Sigmoid colon (tissue), 7 donors: ENCODE results near the gene LHPP. TPM values are rescaled to one million over a fixed set of nuclear protein-coding genes. Genes with fewer than 3 reads are reported as not detected.

ENCODE experiments used
- DNase-seq: peaks from one replicate; pipeline ENCODE4 v3.0.0-alpha.2; 2019
- H3K27ac ChIP-seq, 4 donors: fragments of 200-600 bp; sonication (generic); one replicate each; pipeline ENCODE4 v1.5.1; 2016 to 2019; ENCODE audit warnings: mild to moderate bottlenecking in 1 of 4
- H3K27me3 ChIP-seq, 3 donors: fragments of 200-600 bp; sonication (generic); one replicate each; pipeline ENCODE4 v1.5.1; 2019; ENCODE audit warnings: mild to moderate bottlenecking in 1 of 3
- H3K36me3 ChIP-seq, 4 donors: fragments of 200-600 bp; sonication (generic); one replicate each; pipeline ENCODE4 v1.5.1; 2016 to 2019
- H3K4me1 ChIP-seq, 4 donors: fragments of 200-600 bp; sonication (generic); one replicate each; pipeline ENCODE4 v1.5.1; 2017 to 2019
- H3K4me3 ChIP-seq, 4 donors: fragments of 200-600 bp; sonication (generic); one replicate each; pipeline ENCODE4 v1.5.1; 2017 to 2019; ENCODE audit warnings: mild to moderate bottlenecking in 2 of 4, moderate library complexity in 1 of 4
- H3K9me3 ChIP-seq, 4 donors: fragments of 200-600 bp in 3 of 4; sonication (generic) in 3 of 4; one replicate each; pipeline versions ENCODE4 v1.5.1 to v1.6.1; 2013 to 2019
- CTCF ChIP-seq, 4 experiments: fragments of 450-650 bp in 3 of 4; fragments of 200-600 bp in 1 of 4; IDR thresholded peaks; one replicate each; pipeline ENCODE4 v1.5.1; 2016 to 2019; ENCODE audit warnings: antibody characterized with exemption in 4 of 4, mild to moderate bottlenecking in 3 of 4, moderate library complexity in 2 of 4
- EP300 ChIP-seq, 4 donors: sonication (generic); formaldehyde crosslinking; IDR thresholded peaks; one replicate each; pipeline ENCODE4 v1.6.1; 2017; ENCODE audit warnings: antibody characterized with exemption in 4 of 4
- POLR2A ChIP-seq, 2 donors: fragments of 450-650 bp; IDR thresholded peaks; one replicate each; pipeline ENCODE4 v1.6.1; 2016; ENCODE audit warnings: antibody characterized with exemption in 2 of 2, mild to moderate bottlenecking in 2 of 2, moderate library complexity in 2 of 2
- POLR2AphosphoS5 ChIP-seq, 4 donors: sonication (generic); formaldehyde crosslinking; IDR thresholded peaks; one replicate each; pipeline ENCODE4 v1.6.1; 2017; ENCODE audit warnings: antibody characterized with exemption in 4 of 4
- WGBS, 2 donors: extraction: QIAGEN DNeasy Blood & Tissue Kit; methylation state at CpG; one replicate each; pipeline ENCODE4 v1.1.7; 2013; 5-methylcytosine and 5-hydroxymethylcytosine counted together
- intact Hi-C: fragments of 100-400 bp; cut with DNase I; formaldehyde crosslinking; loops from one replicate; pipeline ENCODE4 v1.15.1; 2023
- polyA plus RNA-seq, 3 donors: library from polyadenylated mRNA; stranded (reverse); fragments of 200-250 nt; gene quantifications; one replicate each; pipeline ENCODE4 v1.2.3, GENCODE V29; 2013
- total RNA-seq, 4 donors: library from RNA; depleted of rRNA; stranded (reverse); fragments of >200 nt; gene quantifications; one replicate each; pipeline ENCODE4 v1.1.0, GENCODE V29; 2016
- donor health status: healthy with polysubstance abuse.
- donor health status: Bipolar disorder and iron deficiency.
- donor health status: healthy.

Gene LHPP
- total and polyA plus RNA-seq, 7 donors, result 17.1 to 35.7 (median 20.6) TPM

DNA sequence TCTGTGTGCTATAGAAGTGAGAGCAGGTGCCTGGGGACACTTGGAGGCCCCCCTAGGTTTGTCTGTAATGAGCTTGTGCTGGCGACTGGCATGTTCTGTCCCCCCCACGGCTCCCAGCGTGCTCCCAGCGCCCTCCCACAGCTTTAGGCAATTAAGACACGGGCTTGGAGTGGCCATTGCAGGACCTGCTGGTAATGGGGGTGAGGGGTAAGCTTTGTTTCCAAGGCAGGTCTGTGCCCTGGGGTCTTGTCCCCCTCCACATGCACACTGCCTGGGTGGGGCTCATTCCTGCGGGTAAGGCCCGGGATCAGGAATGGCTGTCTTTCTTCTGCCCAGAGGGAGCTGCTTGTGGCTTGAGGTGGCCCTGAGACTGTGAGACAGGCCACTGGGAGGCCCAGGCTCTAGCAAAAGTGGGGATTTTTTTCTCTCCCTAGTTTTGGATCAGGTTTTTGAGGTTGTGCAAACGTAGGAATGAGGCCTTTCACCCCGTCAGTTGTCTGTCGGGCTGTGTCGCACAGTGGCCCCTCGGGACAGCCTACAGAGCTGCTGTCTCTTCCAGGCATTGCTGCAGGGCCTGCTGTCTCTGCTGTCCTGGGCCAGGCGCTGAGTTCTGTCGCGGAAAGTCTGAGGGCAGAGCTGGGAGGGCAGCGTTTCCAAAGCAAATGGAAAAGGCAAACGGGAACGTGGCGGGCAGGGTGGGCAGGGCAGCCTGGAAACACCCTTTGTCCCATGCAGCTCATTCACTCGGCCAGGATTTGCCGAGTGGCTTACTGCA lies 107.4 kb downstream of the LHPP start:
- peak; percentile 59 for DNase-seq
- Histone ChIP-seq H3K9me3 (no peaks in the 10 kb centered on the region), H3K4me1 (no peaks in the 10 kb centered on the region), H3K27ac (no peak overlapping the region), H3K4me3 (no peak overlapping the region), H3K36me3 (no peaks in the 10 kb centered on the region), H3K27me3 (no peaks in the 10 kb centered on the region)
- WGBS, 2 donors, result 76 to 88% methylated on average over 21 of the region's 21 CpGs
- TF ChIP-seq POLR2AphosphoS5 (IDR thresholded peaks at IDR 0.05) (no peak), EP300 (IDR thresholded peaks at IDR 0.05) (no peak), POLR2A (IDR thresholded peaks at IDR 0.05) (no peak), CTCF (IDR thresholded peaks at IDR 0.05) (no peak)
- intact Hi-C loops, result no loop called here

GRCh38 chr10:124569623-124570470 lies 108.2 kb downstream of the LHPP start:
- intact Hi-C loops, result no loop called here
- DNase-seq, result peak; percentile 29
- TF ChIP-seq POLR2A (IDR thresholded peaks at IDR 0.05) (no peak), POLR2AphosphoS5 (IDR thresholded peaks at IDR 0.05) (no peak), EP300 (IDR thresholded peaks at IDR 0.05) (no peak), CTCF (IDR thresholded peaks at IDR 0.05) (no peak)
- Histone ChIP-seq H3K36me3 (no peaks in the 10 kb centered on the region), H3K4me1 (no peaks in the 10 kb centered on the region), H3K9me3 (no peaks in the 10 kb centered on the region), H3K27ac (no peak overlapping the region), H3K4me3 (no peak overlapping the region), H3K27me3 (no peaks in the 10 kb centered on the region)
- 79 to 84% methylated on average over 11 of the region's 11 CpGs for WGBS, 2 donors

- TF ChIP-seq POLR2AphosphoS5 (IDR thresholded peaks at IDR 0.05) (no peak), POLR2A (IDR thresholded peaks at IDR 0.05) (no peak), CTCF (IDR thresholded peaks at IDR 0.05) (no peak), EP300 (IDR thresholded peaks at IDR 0.05) (no peak)
- 78 to 88% methylated on average over 9 of the region's 9 CpGs for WGBS, 2 donors
- intact Hi-C loops, result no loop called here
- Histone ChIP-seq H3K27me3 (no peaks in the 10 kb centered on the region), H3K36me3 (no peaks in the 10 kb centered on the region), H3K27ac (no peak overlapping the region), H3K4me1 (no peaks in the 10 kb centered on the region), H3K9me3 (no peaks in the 10 kb centered on the region), H3K4me3 (no peak overlapping the region)
- DNase-seq, result peak; percentile 21
Measured at GRCh38 chr10:124570646-124571045, 109.0 kb downstream of the LHPP start.

DNA sequence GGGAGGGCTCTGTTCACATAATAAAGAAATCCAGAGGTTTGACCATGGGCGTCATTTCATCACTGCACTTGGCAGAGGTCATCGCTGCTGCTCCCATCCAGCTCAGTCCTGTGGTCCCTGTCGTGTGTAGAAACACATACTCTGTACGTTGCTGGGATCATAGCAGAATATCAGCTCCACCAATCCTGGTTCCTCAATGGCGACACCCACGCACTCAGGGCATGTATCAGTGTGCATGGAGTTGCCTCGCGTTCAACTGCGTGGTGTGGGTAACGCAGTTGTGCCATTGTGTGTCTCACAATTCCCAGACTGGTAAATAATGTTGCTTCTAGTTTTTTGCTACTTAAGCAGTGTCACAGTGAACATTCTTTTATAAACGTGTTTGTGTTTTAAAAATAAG lies 111.1 kb downstream of the LHPP start:
- TF ChIP-seq POLR2AphosphoS5 (IDR thresholded peaks at IDR 0.05) (no peak), POLR2A (IDR thresholded peaks at IDR 0.05) (no peak), EP300 (IDR thresholded peaks at IDR 0.05) (no peak)
- Histone ChIP-seq H3K27me3 (no peaks in the 10 kb centered on the region), H3K4me1 (no peaks in the 10 kb centered on the region), H3K4me3 (no peak overlapping the region), H3K36me3 (no peaks in the 10 kb centered on the region), H3K27ac (no peak overlapping the region), H3K9me3 (no peaks in the 10 kb centered on the region)
- DNase-seq, result peak; percentile 6
- intact Hi-C loops, result no loop called here
- 92 to 93% methylated on average over 11 of the region's 11 CpGs for WGBS, 2 donors
